ENCODE data around the gene CIZ1. TPM values are rescaled to one million over a fixed set of nuclear protein-coding genes. Genes with fewer than 3 reads are reported as not detected.

CIZ1 gene
- polyA plus RNA-seq, 3 donors = 105 to 106 (median 106) TPM

GRCh38 chr9:128163523-128164306 lies 27.7 kb downstream of the CIZ1 start:
- DNase-seq (ENCODE audit: low read depth in 3 of 3, low spot score in 2 of 3) = no peak

- DNase-seq (ENCODE audit: low read depth in 3 of 3, low spot score in 2 of 3) = no peak
These were observed 28.3 kb downstream of the CIZ1 start for GRCh38 chr9:128163027-128163515.

GRCh38 chr9:128162215-128163026 lies 29.0 kb downstream of the CIZ1 start:
- DNase-seq (ENCODE audit: low read depth in 3 of 3, low spot score in 2 of 3) = no peak

- no peak for DNase-seq (ENCODE audit: low read depth in 3 of 3, low spot score in 2 of 3)
These were observed 30.0 kb downstream of the CIZ1 start for GRCh38 chr9:128161215-128161902.

GRCh38 chr9:128160603-128160987 lies 30.8 kb downstream of the CIZ1 start:
- no peak for DNase-seq (ENCODE audit: low read depth in 3 of 3, low spot score in 2 of 3)

- DNase-seq (ENCODE audit: low read depth in 3 of 3, low spot score in 2 of 3) = peak; percentile 72 to 89 (median 78)
These were observed 31.4 kb downstream of the CIZ1 start, which contains the start of gene BBLN for GRCh38 chr9:128159784-128160602. BBLN (plus strand) TSS chr9:128160265; CDS start chr9:128160408, 143 bp downstream.

- no peak for DNase-seq (ENCODE audit: low read depth in 3 of 3, low spot score in 2 of 3)
These were observed 31.9 kb downstream of the CIZ1 start for GRCh38 chr9:128159522-128159783.

- DNase-seq (ENCODE audit: low read depth in 3 of 3, low spot score in 2 of 3) = no peak
These were observed 35.5 kb downstream of the CIZ1 start for GRCh38 chr9:128155736-128156500.

GRCh38 chr9:128153947-128154695 lies 37.3 kb downstream of the CIZ1 start:
- DNase-seq (ENCODE audit: low read depth in 3 of 3, low spot score in 2 of 3) = no peak

- no peak for DNase-seq (ENCODE audit: low read depth in 3 of 3, low spot score in 2 of 3)
These were observed 38.1 kb downstream of the CIZ1 start for GRCh38 chr9:128153060-128153946.

GRCh38 chr9:128152133-128153059 lies 39.0 kb downstream of the CIZ1 start:
- no peak for DNase-seq (ENCODE audit: low read depth in 3 of 3, low spot score in 2 of 3)

- no peak for DNase-seq (ENCODE audit: low read depth in 3 of 3, low spot score in 2 of 3)
These were observed 39.9 kb downstream of the CIZ1 start for GRCh38 chr9:128151309-128152132.

GRCh38 chr9:128150594-128151308 lies 40.6 kb downstream of the CIZ1 start:
- no peak for DNase-seq (ENCODE audit: low read depth in 3 of 3, low spot score in 2 of 3)

- DNase-seq (ENCODE audit: low read depth in 3 of 3, low spot score in 2 of 3) = no peak
These were observed 41.3 kb downstream of the CIZ1 start for GRCh38 chr9:128149951-128150593.

Measured in right renal cortex interstitium (tissue), 3 donors.